Activated T-helper 17 cell treated with anti-CD3 and anti-CD28 coated beads, Interleukin-2, amount 50 U/mL, for 72 hours (primary cell): ENCODE data around the gene PLPP6. TPM values are rescaled to one million over a fixed set of nuclear protein-coding genes. Genes with fewer than 3 reads are reported as not detected.

ENCODE experiments used
- ATAC-seq: fragments of 150-1000 bp; cut with Tn5 transposase; replicated peaks from 2 replicates; pipeline ENCODE4 v1.10.0; 2021; ENCODE audit warnings: mild to moderate bottlenecking, moderate library complexity
- H3K27ac Mint-ChIP-seq: one replicate; pipeline ENCODE4 v1.8.0; 2022; ENCODE audit warnings: mixed read lengths
- H3K27me3 Mint-ChIP-seq: one replicate; pipeline ENCODE4 v1.8.0; 2022; ENCODE audit warnings: mixed read lengths
- H3K36me3 Mint-ChIP-seq: one replicate; pipeline ENCODE4 v1.8.0; 2022; ENCODE audit warnings: low read depth, mild to moderate bottlenecking, mixed read lengths
- H3K4me1 Mint-ChIP-seq: one replicate; pipeline ENCODE4 v1.8.0; 2022; ENCODE audit warnings: mixed read lengths
- H3K4me3 Mint-ChIP-seq: one replicate; pipeline ENCODE4 v1.8.0; 2022; ENCODE audit warnings: mild to moderate bottlenecking, mixed read lengths
- H3K9me3 Mint-ChIP-seq: one replicate; pipeline ENCODE4 v1.8.0; 2022; ENCODE audit warnings: mixed read lengths
- total RNA-seq, 2 donors: library from RNA; stranded (reverse); gene quantifications; one replicate each; pipeline ENCODE4 v1.2.3, GENCODE V29; 2022

PLPP6 gene
- 1 to 10 TPM; 2.8 to 3.8 TPM for total RNA-seq

DNA sequence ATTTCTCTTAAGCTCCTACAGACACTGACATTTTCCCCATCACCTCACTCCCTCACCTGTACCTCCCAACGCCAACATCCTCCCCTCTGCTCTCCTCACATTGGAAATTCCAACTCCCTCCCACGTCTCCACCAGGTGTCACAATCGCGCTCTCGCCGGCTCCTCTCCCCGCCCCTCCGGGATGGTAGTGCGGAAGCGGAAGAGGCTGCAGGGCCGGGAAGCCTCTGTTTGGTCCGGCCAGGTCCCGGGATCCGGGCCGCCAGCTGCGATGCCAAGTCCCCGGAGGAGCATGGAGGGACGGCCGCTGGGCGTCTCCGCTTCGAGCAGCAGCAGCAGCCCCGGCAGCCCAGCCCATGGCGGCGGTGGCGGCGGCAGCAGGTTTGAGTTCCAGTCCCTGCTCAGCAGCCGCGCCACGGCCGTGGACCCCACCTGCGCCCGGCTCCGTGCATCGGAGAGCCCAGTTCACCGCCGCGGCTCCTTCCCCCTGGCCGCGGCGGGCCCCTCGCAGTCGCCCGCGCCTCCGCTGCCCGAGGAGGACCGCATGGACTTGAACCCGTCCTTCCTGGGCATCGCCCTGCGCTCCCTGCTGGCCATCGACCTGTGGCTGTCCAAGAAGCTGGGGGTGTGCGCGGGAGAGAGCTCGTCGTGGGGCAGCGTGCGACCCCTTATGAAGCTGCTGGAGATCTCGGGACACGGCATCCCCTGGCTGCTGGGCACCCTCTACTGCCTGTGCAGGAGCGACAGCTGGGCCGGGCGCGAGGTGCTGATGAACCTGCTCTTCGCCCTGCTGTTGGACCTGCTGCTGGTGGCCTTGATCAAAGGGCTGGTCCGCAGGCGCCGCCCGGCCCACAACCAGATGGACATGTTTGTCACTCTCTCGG is at the start of gene PLPP6:
Gene PLPP6 (plus strand): TSS at position 187 of the 881 bp plus-strand sequence. CDS start 82 bp downstream, at position 269.
- Mint-ChIP-seq H3K27me3 (no peaks in the 10 kb centered on the region), H3K27ac (peak within 1 kb of the TSS; percentile 73), H3K4me3 (peak within 1 kb of the TSS; percentile 86), H3K36me3 (no peaks in the 10 kb centered on the region), H3K4me1 (peaks cover 32% of the 10 kb centered on the region), H3K9me3 (no peaks in the 10 kb centered on the region)
- peak; percentile 85 for ATAC-seq

- Mint-ChIP-seq H3K9me3 (peaks cover 3% of the 10 kb centered on the region), H3K4me3 (no peak overlapping the region), H3K4me1 (peaks cover 16% of the 10 kb centered on the region), H3K36me3 (no peaks in the 10 kb centered on the region), H3K27ac (no peak overlapping the region), H3K27me3 (peaks cover 3% of the 10 kb centered on the region)
- no peak for ATAC-seq
These were observed 47.5 kb upstream of the PLPP6 start for GRCh38 chr9:4614627-4615026.

DNA sequence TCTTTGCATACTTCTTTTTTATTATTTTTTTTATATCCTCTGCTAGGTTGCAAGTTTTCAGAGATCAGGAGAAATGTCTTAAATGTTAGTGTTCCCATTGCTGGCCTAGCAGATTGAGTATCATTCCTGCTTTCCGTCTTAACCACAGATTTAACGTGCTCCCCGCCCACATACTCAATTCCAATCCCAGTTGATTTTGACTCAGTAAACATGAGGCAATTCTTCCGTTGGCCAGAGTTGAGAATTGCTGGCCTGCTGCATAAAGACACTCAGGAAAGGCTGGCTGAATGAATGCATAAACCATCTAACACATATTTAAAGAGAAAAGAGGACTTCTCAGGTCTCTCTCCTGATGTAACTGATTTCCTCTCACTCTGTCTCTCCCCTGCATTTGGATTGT is 46.8 kb upstream of the PLPP6 start:
- no peak for ATAC-seq
- Mint-ChIP-seq H3K4me3 (no peak overlapping the region), H3K36me3 (no peaks in the 10 kb centered on the region), H3K27ac (no peak overlapping the region), H3K4me1 (peaks cover 23% of the 10 kb centered on the region), H3K27me3 (peaks cover 3% of the 10 kb centered on the region), H3K9me3 (peaks cover 3% of the 10 kb centered on the region)

DNA sequence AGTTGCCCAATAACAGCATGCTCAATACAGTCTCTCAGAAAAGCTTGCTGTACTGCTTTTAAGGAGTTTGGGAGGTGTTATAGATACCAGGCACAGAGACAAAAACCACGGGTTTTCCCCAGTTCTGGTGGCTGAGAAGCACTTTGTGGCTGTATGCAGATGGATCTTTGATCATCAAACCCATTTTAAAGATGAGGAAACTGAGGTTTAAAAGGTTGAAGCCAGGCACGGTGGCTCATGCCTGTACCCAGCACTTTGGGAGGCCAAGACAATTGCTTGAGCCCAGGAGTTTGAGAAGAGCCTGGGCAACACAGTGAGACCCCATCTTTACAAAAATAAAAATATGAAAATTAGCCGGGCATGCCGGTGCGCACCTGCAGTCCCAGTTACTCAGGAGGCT is 46.3 kb upstream of the PLPP6 start:
- H3K36me3 Mint-ChIP-seq, result no peaks in the 10 kb centered on the region

DNA sequence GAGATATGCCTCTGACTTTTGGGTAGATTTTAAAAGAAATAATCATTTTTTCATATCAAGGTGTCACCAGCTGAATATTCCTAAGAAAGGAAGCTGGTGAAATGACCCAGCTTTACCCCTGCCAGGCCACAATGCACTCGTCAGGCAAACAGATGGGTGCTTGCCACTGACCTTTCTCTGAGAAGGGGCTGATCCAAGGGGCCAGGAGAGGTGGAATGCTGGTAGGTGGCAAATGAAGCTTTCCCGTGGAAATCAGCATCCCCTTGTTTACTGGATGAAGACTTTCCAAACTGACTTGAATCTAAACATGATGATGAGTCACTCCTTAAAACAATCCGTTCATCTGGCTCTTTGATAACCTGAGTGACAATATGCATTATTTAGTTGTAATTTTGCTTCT is 44.3 kb upstream of the PLPP6 start:
- Mint-ChIP-seq H3K27ac (no peak overlapping the region), H3K4me1 (peaks cover 24% of the 10 kb centered on the region), H3K36me3 (no peaks in the 10 kb centered on the region), H3K4me3 (no peak overlapping the region), H3K9me3 (no peaks in the 10 kb centered on the region), H3K27me3 (peaks cover 3% of the 10 kb centered on the region)
- ATAC-seq, result no peak

More for the DNA sequence above, 46.3 kb upstream of the PLPP6 start:
- Mint-ChIP-seq H3K9me3 (peaks cover 3% of the 10 kb centered on the region), H3K27me3 (peaks cover 3% of the 10 kb centered on the region), H3K4me3 (no peak overlapping the region), H3K27ac (no peak overlapping the region), H3K4me1 (peaks cover 28% of the 10 kb centered on the region)
- peak; percentile 4 for ATAC-seq

GRCh38 chr9:4618700-4619099 is 43.4 kb upstream of the PLPP6 start:
- H3K27me3 Mint-ChIP-seq, result peaks cover 3% of the 10 kb centered on the region
- ATAC-seq, result no peak
- no peaks in the 10 kb centered on the region for H3K9me3 Mint-ChIP-seq
- no peaks in the 10 kb centered on the region for H3K36me3 Mint-ChIP-seq
- no peak overlapping the region for H3K27ac Mint-ChIP-seq
- no peak overlapping the region for H3K4me3 Mint-ChIP-seq
- peaks cover 24% of the 10 kb centered on the region for H3K4me1 Mint-ChIP-seq

- Mint-ChIP-seq H3K27ac (peak overlapping the region; percentile 81), H3K36me3 (no peaks in the 10 kb centered on the region), H3K9me3 (no peaks in the 10 kb centered on the region), H3K4me3 (peak overlapping the region; percentile 33), H3K27me3 (peaks cover 3% of the 10 kb centered on the region), H3K4me1 (peaks cover 19% of the 10 kb centered on the region)
- peak; percentile 87 for ATAC-seq
These were observed 41.9 kb upstream of the PLPP6 start for GRCh38 chr9:4620057-4620765.

DNA sequence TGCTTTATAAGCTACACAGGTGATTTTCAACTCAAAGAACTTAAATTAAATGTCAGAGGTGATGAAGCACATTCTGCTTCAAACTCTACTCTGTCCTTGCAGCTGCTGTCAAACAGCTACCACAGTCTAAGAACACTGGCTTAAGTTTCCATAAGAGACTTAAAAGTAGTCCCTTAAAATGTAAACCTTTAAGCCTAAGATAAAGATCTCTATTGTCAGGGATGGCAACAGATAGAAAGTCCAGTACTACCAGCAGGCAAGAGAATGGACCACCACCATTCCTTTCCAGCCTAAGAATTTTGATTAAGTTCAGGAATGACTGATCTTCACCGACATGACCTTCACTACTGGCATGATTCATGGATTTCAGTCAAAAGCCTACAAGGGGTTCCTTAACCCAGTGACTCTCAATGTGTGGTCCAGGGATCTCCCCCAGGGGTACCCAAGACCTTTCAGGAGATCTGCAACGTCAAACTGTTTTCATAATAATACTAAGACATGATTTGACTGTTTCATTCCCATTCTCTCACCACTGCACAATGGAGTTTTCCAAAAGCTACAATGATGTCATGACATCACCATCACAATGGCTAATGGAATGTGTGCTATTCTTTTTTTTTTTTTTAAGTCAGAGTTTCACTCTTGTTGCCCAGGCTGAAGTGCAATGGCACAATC is 41.1 kb upstream of the PLPP6 start:
- no peaks in the 10 kb centered on the region for H3K36me3 Mint-ChIP-seq
- H3K4me1 Mint-ChIP-seq, result peaks cover 15% of the 10 kb centered on the region
- no peaks in the 10 kb centered on the region for H3K9me3 Mint-ChIP-seq
- H3K27ac Mint-ChIP-seq, result peak overlapping the region; percentile 81
- peaks cover 3% of the 10 kb centered on the region for H3K27me3 Mint-ChIP-seq
- ATAC-seq, result peak; percentile 84
- peak overlapping the region; percentile 33 for H3K4me3 Mint-ChIP-seq

DNA sequence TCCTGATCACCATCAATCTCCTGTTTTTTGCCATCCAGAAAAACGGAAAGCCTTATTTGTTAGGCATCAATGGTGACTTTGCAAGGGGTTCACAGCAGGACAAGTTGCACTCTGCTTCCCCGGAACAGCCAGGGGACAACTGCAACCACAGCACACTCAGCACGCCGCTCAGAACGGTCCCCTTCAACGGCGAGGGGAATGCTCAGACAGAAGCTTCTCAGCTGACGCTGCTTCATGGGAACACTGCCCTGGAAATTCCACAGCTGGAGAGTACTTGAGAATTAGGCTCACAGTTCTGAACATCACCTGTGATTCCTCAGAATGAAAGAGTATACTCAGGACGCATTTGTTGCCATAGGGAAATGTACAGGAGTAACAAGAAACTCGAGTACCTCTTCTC is 40.1 kb upstream of the PLPP6 start:
- H3K27me3 Mint-ChIP-seq, result peaks cover 3% of the 10 kb centered on the region
- no peak overlapping the region for H3K4me3 Mint-ChIP-seq
- ATAC-seq, result no peak
- H3K4me1 Mint-ChIP-seq, result peaks cover 15% of the 10 kb centered on the region
- no peaks in the 10 kb centered on the region for H3K9me3 Mint-ChIP-seq
- no peak overlapping the region for H3K27ac Mint-ChIP-seq
- H3K36me3 Mint-ChIP-seq, result no peaks in the 10 kb centered on the region

GRCh38 chr9:4630836-4631235 is 31.3 kb upstream of the PLPP6 start:
- no peak for ATAC-seq
- H3K27ac Mint-ChIP-seq, result peak overlapping the region; percentile 10
- no peaks in the 10 kb centered on the region for H3K9me3 Mint-ChIP-seq
- H3K4me3 Mint-ChIP-seq, result no peak overlapping the region
- no peaks in the 10 kb centered on the region for H3K27me3 Mint-ChIP-seq
- no peaks in the 10 kb centered on the region for H3K36me3 Mint-ChIP-seq
- H3K4me1 Mint-ChIP-seq, result peaks cover 3% of the 10 kb centered on the region

GRCh38 chr9:4638968-4639367 is 23.1 kb upstream of the PLPP6 start:
- Mint-ChIP-seq H3K27ac (no peak overlapping the region), H3K4me1 (no peaks in the 10 kb centered on the region), H3K4me3 (no peak overlapping the region), H3K27me3 (no peaks in the 10 kb centered on the region), H3K36me3 (no peaks in the 10 kb centered on the region), H3K9me3 (no peaks in the 10 kb centered on the region)
- no peak for ATAC-seq

DNA sequence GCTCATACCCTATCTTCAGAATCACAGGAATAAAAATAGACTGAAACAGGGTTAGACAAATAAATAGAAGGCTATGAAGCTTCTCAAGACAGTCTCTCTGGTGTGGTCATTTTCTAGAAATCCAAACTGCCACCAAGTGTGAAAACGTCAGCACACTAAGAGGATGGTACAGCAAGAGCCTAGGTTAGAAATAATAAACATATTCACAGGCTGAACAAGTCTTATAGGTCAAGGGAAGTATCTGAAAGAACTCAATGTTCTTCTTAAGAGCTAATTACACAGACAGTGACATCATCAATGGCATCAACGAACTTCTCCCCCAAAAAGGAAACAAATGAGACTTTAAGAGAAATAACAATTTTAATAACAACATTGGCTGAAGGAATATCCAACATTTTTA is 22.7 kb upstream of the PLPP6 start:
- Mint-ChIP-seq H3K27me3 (no peaks in the 10 kb centered on the region), H3K27ac (no peak overlapping the region)

DNA sequence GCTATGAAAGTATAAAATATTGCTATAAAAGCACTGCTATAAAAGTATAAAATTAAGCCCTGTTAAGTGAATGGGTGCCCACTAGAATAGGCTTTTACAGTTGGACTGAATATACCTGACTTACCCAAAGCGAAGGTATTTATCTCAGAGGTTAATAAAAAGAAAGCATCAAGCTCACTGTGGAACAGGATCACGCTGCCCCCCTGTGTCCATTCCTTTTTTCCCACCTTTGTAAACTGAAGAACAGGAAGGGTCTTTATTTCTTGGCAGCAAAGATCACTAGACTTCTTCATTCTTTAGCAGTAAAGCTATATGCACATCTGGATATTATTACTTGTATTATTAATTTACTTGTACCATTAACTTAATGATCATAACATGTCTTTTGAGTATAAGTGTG is 22.1 kb upstream of the PLPP6 start:
- H3K4me1 Mint-ChIP-seq, result no peaks in the 10 kb centered on the region
- H3K27me3 Mint-ChIP-seq, result no peaks in the 10 kb centered on the region
- no peak overlapping the region for H3K4me3 Mint-ChIP-seq
- no peak overlapping the region for H3K27ac Mint-ChIP-seq
- H3K9me3 Mint-ChIP-seq, result no peaks in the 10 kb centered on the region
- H3K36me3 Mint-ChIP-seq, result no peaks in the 10 kb centered on the region
- ATAC-seq, result no peak

More for the DNA sequence above, 22.7 kb upstream of the PLPP6 start:
- Mint-ChIP-seq H3K4me1 (no peaks in the 10 kb centered on the region), H3K36me3 (no peaks in the 10 kb centered on the region), H3K4me3 (no peak overlapping the region), H3K9me3 (no peaks in the 10 kb centered on the region)
- no peak for ATAC-seq

DNA sequence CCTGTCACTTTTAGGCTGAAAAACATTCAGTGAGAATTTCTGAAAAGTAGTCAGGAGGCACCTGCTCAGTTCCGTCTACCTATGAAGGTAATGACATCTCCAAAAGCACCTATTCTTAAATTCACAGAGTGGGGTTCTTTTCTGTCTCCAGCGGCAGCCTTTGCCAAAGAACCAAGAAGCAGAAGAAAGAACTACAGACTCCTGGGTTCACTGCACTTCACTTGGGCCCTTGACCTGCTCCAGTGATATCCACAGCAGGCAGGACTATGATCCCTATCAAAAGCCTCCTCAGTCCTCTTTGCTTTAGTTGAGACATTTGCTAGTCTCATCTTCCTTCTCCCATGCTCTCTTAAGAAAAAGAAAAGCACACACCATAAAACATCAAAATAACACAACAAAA is 19.7 kb upstream of the PLPP6 start:
- Mint-ChIP-seq H3K4me1 (no peaks in the 10 kb centered on the region), H3K4me3 (no peak overlapping the region), H3K27ac (no peak overlapping the region), H3K36me3 (no peaks in the 10 kb centered on the region), H3K27me3 (no peaks in the 10 kb centered on the region), H3K9me3 (no peaks in the 10 kb centered on the region)
- ATAC-seq, result no peak
